Urinary bladder (tissue), 4 donors: ENCODE results near the gene DRC7. TPM values are rescaled to one million over a fixed set of nuclear protein-coding genes. Genes with fewer than 3 reads are reported as not detected.

Source experiments
- DNase-seq: peaks from one replicate; pipeline ENCODE4 v3.0.0-alpha.2; 2015; ENCODE audit errors: extremely low spot score
- H3K27ac ChIP-seq: one replicate; pipeline ENCODE4 v1.5.1; 2013; ENCODE audit warnings: low read depth, mild to moderate bottlenecking, moderate library complexity
- H3K36me3 ChIP-seq: one replicate; pipeline ENCODE4 v1.6.1; 2013; ENCODE audit warnings: mild to moderate bottlenecking, moderate library complexity; ENCODE audit not compliant: insufficient read depth
- H3K4me1 ChIP-seq: one replicate; pipeline ENCODE4 v1.6.1; 2013; ENCODE audit warnings: mild to moderate bottlenecking, moderate library complexity; ENCODE audit not compliant: insufficient read depth
- H3K4me3 ChIP-seq: one replicate; pipeline ENCODE4 v1.5.1; 2013; ENCODE audit warnings: low read depth, low read length
- WGBS: extraction: QIAGEN DNeasy Blood & Tissue Kit; methylation state at CpG from one replicate; pipeline ENCODE4 v1.1.7; 2013; 5-methylcytosine and 5-hydroxymethylcytosine counted together
- polyA plus RNA-seq: library from polyadenylated mRNA; stranded (reverse); fragments of 200-250 nt; gene quantifications from one replicate; pipeline ENCODE4 v1.2.3, GENCODE V29; 2013
- total RNA-seq: library from RNA; depleted of rRNA; stranded (reverse); fragments of >200 nt; gene quantifications from one replicate; pipeline ENCODE4 v1.2.3, GENCODE V29; 2014
- donor health status: healthy with polysubstance abuse.
- donor health status: healthy.

The DRC7 gene
- total and polyA plus RNA-seq, 2 donors: not detected

- H3K4me1 ChIP-seq: no peaks in the 10 kb centered on the region
- H3K4me3 ChIP-seq: no peak overlapping the region
- DNase-seq: no peak
- 69% methylated on average over 14 of the region's 14 CpGs for WGBS
- H3K27ac ChIP-seq: no peak overlapping the region
- no peaks in the 10 kb centered on the region for H3K36me3 ChIP-seq
Measured at GRCh38 chr16:57677622-57678369, 16.8 kb upstream of the DRC7 start.

GRCh38 chr16:57679016-57679415, 15.6 kb upstream of the DRC7 start:
- Histone ChIP-seq H3K27ac (no peak overlapping the region), H3K4me1 (no peaks in the 10 kb centered on the region), H3K36me3 (no peaks in the 10 kb centered on the region), H3K4me3 (no peak overlapping the region)
- WGBS: 72% methylated on average over 12 of the region's 12 CpGs
- no peak for DNase-seq

GRCh38 chr16:57679767-57680482, 14.7 kb upstream of the DRC7 start:
- Histone ChIP-seq H3K4me1 (no peaks in the 10 kb centered on the region), H3K27ac (no peak overlapping the region), H3K4me3 (no peak overlapping the region), H3K36me3 (no peaks in the 10 kb centered on the region)
- no peak for DNase-seq
- 79% methylated on average over 7 of the region's 7 CpGs for WGBS

DNA sequence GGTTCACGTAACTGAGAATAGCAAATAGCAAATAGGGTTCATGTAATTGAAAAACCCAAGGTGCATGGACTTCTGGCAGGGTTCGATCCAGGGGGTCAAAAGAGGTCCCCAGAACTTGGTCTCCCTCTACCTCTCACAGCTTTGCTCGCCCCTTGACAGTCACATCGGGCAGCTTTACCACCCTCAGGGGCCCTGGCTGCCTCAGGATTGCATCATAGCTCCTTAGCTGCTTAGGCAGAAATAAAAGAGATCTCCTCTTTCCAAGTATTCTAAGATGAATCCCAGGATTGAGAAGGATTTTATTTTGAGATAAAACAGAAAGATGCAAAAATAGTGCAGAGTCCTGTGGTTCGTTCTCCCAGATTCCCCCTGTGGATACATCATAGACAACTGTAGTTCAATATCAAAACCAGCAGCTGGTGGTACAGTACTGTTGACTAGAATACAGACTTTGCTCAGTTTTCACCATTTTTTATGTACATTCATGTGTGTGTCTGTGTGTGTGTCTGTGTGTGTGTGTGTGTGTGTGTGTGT, 13.7 kb upstream of the DRC7 start:
- no peak for DNase-seq
- no peaks in the 10 kb centered on the region for H3K4me1 ChIP-seq
- H3K4me3 ChIP-seq: no peak overlapping the region
- no peak overlapping the region for H3K27ac ChIP-seq
- 53% methylated on average over 5 of the region's 5 CpGs for WGBS
- H3K36me3 ChIP-seq: no peaks in the 10 kb centered on the region

DNA sequence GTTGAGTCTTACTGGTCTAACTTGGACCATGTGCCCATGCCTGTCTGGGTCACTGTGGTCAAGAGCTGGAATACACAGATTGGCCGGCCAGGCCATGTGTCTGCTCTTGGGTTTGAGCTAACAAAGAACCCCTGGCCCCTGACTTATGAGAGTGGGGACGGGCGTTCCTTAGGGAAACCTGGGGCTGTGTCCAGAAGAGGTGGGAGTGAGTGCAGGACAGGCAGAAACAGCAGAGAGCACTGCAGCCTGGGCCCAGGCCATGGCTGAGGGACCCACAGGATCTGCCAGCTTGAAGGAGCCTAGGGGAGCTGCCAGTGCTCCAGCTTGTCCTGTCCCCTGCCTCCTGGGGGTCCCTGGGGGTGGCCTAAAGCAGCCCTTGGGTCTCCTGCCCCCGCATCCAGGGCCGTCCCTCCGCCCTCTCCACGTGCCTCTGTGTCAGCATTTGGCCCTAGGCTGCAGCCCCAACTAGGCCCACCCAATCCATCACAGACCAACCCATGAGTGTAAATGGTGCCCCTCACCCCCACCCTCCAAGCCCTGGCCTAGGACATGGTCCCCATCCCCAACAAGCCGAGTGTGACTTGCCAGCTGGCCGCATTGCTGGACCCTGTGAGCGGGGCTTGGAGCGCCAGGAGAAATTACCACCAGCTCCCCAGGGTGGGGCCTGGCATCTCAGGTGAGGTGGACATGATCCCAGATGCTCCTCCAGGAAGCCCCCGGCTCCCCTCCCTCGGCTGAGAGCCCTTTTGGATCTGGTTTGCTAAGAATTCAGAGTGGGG, 12.5 kb upstream of the DRC7 start:
- WGBS: 94% methylated on average over 13 of the region's 13 CpGs
- Histone ChIP-seq H3K27ac (no peak overlapping the region), H3K36me3 (no peaks in the 10 kb centered on the region), H3K4me3 (no peak overlapping the region), H3K4me1 (no peaks in the 10 kb centered on the region)
- DNase-seq: no peak

DNA sequence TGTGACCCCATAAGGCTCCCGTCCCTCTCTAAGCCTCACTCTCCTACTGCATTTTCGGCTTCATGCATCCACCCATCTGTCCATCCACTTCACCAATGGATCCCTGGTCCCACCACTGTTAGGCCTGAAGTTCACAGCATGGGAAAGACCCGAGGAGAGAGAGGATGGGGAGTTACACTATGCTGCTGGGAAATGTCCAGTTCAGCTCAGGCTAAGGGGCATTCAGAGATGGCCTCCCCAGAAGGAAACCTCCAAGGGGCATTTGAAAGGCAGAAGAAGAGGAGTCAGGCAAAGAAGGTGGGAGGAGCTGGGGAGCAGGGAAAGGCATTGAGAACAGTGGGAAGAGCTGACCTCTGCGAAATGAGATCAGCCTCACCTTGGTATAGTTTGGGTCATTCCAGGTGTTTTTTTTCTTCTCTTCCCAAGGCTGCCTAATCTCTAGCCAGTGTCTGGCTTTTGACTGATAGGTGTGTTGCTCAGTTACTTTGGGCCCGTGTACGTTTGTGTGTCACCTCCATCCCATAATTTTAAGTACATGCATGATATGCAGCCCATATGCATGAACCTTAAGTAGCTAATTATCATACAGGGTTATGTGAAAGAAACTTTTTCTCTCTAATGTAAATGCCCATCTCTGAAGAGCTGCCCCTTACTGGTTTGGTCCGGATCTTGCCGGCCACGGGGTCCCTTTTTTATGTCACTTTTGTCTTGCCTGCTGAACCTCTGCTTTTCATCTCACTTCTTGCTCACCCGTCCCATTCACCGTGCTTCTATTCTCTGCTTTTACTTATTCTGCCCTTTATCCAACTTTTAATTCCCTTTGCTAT, 11.6 kb upstream of the DRC7 start:
- H3K4me1 ChIP-seq: no peaks in the 10 kb centered on the region

DNA sequence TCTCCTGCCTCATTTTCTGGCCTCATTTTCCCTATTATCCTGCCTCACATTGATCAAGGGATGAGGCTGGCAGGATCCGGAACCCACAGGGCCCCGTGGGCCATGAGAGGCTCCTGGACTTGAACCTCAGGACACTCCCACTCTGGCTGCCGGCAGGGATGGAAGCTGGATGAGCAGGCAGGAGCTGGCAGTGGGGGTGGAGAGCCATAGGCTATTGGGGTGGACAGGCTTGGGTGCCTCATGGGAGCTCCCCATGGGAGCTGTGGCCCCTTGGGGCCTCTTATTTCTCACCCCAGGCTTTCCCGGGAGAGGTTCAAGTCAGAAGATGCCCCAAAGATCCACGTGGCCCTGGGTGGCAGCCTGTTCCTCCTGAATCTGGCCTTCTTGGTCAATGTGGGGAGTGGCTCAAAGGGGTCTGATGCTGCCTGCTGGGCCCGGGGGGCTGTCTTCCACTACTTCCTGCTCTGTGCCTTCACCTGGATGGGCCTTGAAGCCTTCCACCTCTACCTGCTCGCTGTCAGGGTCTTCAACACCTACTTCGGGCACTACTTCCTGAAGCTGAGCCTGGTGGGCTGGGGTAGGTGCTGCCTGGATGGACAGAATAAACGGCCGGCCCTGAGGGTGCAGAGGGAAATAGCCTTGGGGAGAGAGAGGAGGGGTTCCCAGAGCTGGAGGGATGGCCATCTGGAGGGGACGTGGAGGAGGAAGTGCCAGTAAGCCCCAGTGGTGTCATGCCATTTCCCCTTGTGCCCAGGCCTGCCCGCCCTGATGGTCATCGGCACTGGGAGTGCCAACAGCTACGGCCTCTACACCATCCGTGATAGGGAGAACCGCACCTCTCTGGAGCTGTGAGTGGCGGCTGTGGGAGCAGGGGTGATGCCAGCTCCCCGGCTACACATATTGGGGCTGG, 10.7 kb upstream of the DRC7 start:
- DNase-seq: no peak
- Histone ChIP-seq H3K27ac (no peak overlapping the region), H3K4me1 (no peaks in the 10 kb centered on the region), H3K4me3 (no peak overlapping the region), H3K36me3 (no peaks in the 10 kb centered on the region)
- 89% methylated on average over 18 of the region's 18 CpGs for WGBS

More for the DNA sequence above, 11.6 kb upstream of the DRC7 start:
- 88% methylated on average over 11 of the region's 11 CpGs for WGBS
- Histone ChIP-seq H3K27ac (no peak overlapping the region), H3K4me3 (no peak overlapping the region), H3K36me3 (no peaks in the 10 kb centered on the region)
- no peak for DNase-seq

DNA sequence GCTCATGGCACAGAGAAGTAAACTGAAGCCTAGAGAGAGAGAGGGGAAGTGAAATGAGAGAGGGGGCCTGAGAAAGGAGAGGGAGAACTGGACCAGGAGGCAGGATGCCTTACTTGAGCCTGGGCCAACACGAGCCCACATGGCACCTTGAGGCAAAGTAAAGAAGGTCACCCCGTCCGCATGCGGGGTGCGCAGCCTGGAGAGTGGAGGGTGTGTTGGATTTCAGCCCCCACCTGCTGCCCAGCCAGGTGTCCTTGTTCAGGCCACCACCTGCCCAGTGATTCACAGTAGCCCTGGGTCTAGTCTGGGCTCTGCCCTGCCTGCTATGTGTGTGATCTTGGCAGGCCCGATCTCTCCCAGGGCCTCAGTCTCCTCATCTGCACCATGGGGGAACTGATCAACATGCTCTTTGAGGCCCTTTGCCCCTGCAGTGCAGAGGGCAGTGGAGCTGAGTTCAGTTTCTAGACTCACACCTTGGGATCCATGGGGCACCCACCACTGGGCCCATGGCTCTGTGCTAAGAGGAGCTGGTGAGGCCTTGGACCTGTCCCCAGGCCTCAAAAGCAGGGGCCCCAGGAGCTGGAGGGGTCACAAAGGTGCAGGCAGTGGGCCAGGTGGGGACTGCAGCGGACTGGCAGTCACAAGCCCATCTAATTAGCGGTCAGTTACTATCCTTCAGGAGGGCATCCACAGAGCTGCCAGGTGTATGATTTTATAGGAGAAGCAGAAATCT, 9.8 kb upstream of the DRC7 start:
- Histone ChIP-seq H3K36me3 (no peaks in the 10 kb centered on the region), H3K27ac (no peak overlapping the region), H3K4me3 (no peak overlapping the region), H3K4me1 (no peaks in the 10 kb centered on the region)
- 97% methylated on average over 8 of the region's 8 CpGs for WGBS
- DNase-seq: no peak

DNA sequence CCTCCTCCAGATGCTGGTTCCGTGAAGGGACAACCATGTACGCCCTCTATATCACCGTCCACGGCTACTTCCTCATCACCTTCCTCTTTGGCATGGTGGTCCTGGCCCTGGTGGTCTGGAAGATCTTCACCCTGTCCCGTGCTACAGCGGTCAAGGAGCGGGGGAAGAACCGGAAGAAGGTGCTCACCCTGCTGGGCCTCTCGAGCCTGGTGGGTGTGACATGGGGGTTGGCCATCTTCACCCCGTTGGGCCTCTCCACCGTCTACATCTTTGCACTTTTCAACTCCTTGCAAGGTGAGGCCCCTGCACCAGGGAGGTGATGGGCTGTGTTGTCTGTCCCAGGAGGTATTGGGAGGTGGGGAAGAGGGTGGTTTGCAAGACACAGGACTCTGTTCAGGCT, 9.0 kb upstream of the DRC7 start:
- H3K27ac ChIP-seq: no peak overlapping the region
- no peaks in the 10 kb centered on the region for H3K36me3 ChIP-seq
- DNase-seq: no peak
- H3K4me1 ChIP-seq: no peaks in the 10 kb centered on the region
- 86% methylated on average over 11 of the region's 11 CpGs for WGBS
- H3K4me3 ChIP-seq: no peak overlapping the region

GRCh38 chr16:57686577-57686976, 8.0 kb upstream of the DRC7 start:
- Histone ChIP-seq H3K4me1 (no peaks in the 10 kb centered on the region), H3K27ac (no peak overlapping the region), H3K4me3 (no peak overlapping the region), H3K36me3 (no peaks in the 10 kb centered on the region)
- no peak for DNase-seq
- WGBS: 90% methylated on average over 4 of the region's 4 CpGs

DNA sequence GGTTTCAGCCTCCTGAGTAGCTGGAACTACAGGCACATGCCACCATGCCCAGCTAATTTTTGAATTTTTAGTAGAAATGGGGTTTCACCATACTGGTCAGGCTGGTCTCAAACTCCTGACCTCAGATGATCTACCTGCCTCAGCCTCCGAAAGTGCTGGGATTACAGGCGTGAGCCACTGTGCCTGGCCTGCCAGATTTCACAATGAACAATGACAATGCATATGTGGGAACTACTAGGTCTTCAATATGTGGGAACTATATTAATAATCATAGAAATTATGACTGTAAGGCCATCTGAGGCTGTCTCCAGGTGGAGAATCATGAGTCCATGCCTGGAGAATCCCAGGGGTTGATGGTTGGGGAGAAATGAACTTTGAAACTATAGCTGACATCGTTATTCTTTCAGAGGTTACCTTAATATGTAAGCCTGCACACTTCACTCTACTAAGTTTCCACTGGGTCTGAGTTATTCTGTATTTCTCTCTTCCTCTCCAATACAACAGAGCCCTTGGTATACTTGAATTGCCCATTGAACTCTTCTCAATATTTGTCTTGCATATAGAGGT, 7.2 kb upstream of the DRC7 start:
- Histone ChIP-seq H3K4me3 (no peak overlapping the region), H3K36me3 (no peaks in the 10 kb centered on the region), H3K4me1 (no peaks in the 10 kb centered on the region), H3K27ac (no peak overlapping the region)
- DNase-seq: no peak
- WGBS: 89% methylated on average over 3 of the region's 3 CpGs
